Medulla oblongata (tissue), 1 donor: ENCODE measurements around the gene AFAP1L1.

ENCODE experiments used
- DNase-seq: peaks from one replicate; pipeline ENCODE4 v3.0.0-alpha.2; 2015; ENCODE audit errors: extremely low spot score

The AFAP1L1 gene

GRCh38 chr5:149271716-149272563, at the start of gene AFAP1L1:
Gene AFAP1L1 (plus strand): TSS chr5:149271859. CDS start chr5:149271969, 110 bp downstream.
- peak; percentile 61 for DNase-seq

DNA sequence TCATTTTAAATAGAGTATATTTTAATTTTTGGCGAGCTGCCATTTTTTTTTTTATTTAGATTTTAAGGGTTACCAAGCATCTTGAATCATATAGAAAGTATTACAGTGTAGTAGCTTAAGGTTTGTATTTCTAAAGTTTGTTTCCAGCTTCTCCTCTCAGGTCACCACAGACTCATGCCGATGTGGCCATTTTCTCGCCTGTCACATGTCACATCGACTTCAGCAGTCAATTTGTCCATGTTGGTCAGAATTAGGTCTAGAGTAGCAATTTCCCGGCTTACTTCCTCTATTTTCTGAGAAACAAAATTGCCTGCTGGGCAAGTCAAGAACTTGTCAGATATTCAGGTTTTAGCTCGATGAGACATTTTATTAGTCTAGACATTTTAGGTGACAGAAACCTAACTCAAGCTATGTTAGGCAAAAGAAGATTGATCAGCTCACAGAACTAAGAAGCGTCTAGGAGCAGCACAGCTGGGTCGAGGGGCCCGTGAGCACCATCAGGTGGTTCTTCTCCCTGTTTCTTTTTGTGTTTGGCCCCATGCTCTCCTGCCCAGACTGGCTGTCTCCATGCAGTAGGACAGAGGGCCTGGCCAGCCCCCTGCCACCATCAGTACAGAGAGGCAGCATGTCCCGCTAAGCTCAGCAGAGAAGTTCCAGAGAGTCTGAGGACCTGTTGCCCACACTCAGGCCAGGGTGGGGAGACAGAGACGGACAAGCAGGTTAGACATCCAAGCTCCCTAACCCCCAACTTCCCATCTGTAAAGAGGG, 48.4 kb upstream of the AFAP1L1 start:
- peak; percentile 60 for DNase-seq

DNA sequence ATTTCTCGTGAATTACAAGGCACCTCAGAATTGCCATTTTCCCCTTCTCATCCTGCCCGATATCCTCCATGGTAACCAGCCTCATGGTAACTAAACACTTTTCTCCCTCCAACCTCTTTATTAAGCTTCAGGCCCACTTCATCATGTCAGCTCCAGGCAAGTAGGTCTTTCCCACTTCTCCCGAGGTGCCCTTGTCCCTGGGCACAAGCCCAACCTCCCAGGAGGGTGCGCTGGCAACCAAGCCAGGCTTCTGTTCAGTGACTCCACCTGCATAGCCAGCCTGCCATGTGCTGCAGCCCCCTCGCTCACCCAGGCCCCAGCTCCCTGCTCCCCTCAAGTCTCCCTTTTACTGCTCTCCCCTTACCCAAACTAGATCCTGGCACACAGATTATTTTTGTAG, 47.4 kb upstream of the AFAP1L1 start:
- DNase-seq = no peak

- no peak for DNase-seq
Measured at GRCh38 chr5:149227168-149227826, 44.4 kb upstream of the AFAP1L1 start.

- peak; percentile 86 for DNase-seq
Measured at GRCh38 chr5:149228618-149229297, 42.9 kb upstream of the AFAP1L1 start.

- no peak for DNase-seq
Measured at GRCh38 chr5:149229298-149229937, 42.2 kb upstream of the AFAP1L1 start.

- DNase-seq = peak; percentile 85
Measured at GRCh38 chr5:149235841-149236240, 35.8 kb upstream of the AFAP1L1 start.

DNA sequence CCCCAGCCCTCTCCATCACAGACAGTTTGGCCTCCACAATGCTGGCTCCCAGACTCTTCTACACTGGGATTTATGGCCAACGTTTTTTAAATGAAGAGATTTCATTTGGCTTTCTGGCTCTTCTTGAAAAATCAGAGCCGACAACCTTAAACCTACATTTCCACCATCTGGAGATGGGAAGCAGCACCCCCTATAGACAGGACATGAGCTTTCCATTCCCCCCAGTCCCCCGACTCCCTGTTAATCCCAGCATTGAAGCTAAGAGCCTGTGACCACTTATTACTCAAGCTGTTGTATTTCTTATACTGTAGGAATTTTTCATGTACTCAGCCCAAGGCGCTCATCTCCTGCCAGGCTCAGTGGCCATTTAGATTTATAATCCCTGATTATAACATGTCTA, 34.0 kb upstream of the AFAP1L1 start:
- DNase-seq = no peak

DNA sequence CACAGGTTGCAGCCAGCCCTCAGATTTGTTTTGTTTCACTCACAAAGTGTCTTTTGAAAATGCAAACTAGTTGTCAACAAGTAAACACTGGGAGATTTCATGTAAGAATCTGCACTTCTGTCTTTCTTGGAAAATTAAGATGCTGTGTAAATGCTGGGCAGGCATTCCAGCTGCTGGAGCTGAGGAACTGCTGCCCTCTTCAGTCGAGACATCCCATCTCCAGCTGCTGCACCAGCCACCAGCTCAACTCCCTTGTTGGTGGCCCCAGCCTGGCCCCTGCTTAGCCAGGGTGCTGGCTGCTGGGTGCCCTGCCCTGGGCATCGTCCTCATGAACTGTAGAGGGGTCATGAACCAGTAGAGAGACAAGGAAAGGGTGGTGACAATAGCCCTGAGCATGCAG, 33.1 kb upstream of the AFAP1L1 start:
- DNase-seq = no peak

- DNase-seq = no peak
Measured at GRCh38 chr5:149239917-149240316, 31.7 kb upstream of the AFAP1L1 start.

GRCh38 chr5:149240354-149240998, 31.2 kb upstream of the AFAP1L1 start:
- no peak for DNase-seq

DNA sequence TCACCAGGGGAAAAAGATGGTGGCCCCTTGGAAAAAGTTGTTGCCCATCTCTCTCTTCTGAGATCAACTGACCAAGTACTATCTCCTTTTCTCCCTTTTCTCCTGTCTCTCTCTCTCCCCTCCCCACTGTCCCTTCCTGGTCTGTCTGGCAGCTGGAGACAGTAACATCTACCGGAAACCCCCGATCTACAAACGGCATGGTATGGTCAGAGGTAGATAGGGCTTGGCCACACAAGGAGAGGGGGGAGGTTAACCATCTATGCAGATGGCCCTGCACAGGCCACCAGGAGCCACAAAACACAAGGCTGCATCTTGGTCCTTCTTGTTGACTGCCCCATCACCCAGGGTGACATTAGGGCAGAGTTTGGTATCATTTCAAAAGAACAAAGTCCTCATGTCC, 29.3 kb upstream of the AFAP1L1 start:
- DNase-seq = no peak

DNA sequence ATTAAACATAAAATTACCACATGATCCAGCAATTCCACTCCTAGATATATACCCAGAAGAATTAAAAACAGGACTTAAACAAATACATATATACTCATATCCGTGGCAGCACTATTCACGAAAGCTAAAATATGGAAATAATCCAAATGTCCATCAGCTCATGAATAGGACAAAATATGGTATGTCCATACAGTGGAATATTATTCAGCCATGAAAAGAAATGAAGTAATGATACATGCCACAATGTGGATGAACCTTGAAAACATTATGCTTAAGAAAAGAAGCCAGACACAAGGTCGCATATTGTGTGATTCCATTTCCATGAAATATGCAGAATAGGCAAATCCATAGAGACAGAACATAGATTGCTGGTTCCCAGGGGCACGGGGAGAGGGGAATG, 24.8 kb upstream of the AFAP1L1 start:
- no peak for DNase-seq

DNA sequence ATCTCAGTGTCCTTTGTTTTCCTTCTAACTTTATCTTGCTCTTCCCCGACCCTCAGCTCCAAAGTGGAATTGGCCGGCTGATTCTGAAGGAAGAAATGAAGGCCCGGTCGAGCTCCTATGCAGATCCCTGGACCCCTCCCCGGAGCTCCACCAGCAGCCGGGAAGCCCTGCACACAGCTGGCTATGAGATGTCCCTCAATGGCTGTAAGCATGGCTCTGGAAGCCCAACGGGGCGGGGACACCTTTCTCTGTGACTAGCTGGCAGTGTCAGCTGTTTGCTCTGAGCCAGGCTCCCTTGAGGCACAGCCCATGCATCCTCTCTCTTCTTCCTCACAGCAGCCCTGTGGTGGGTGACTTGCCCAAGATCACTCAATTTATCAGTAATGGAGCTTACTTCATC, 23.9 kb upstream of the AFAP1L1 start:
- DNase-seq = no peak

- DNase-seq = no peak
Measured at GRCh38 chr5:149251546-149251945, 20.1 kb upstream of the AFAP1L1 start.

GRCh38 chr5:149254506-149254905, 17.2 kb upstream of the AFAP1L1 start:
- DNase-seq = no peak

GRCh38 chr5:149256451-149256850, 15.2 kb upstream of the AFAP1L1 start:
- no peak for DNase-seq

GRCh38 chr5:149257131-149257530, 14.5 kb upstream of the AFAP1L1 start:
- DNase-seq = no peak

- DNase-seq = no peak
Measured at GRCh38 chr5:149257889-149258705, 13.6 kb upstream of the AFAP1L1 start.

- no peak for DNase-seq
Measured at GRCh38 chr5:149260761-149261160, 10.9 kb upstream of the AFAP1L1 start.
